ENCODE results near the gene ITPR3.

DNA sequence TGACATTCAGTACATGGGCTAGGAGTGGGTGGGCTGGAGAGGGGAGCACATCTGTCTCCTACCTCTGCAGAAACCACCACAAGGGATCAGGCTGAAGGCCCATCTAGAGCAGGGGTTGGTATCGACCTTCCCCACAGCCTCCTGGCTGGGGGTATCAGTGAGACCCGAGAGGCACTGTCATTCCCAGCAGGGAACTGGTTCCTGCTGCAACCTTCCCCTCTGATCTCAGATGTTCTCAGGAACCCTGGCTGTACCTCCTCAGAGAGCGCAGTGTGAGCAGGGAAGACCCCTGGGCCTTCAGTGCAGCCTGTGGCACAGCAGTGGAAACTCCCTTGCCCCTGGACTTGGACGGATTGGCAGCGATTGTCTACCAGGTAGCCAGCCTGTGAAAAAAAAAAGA is 117.8 kb downstream of the ITPR3 start:
- TF ChIP-seq, protein P1, sequence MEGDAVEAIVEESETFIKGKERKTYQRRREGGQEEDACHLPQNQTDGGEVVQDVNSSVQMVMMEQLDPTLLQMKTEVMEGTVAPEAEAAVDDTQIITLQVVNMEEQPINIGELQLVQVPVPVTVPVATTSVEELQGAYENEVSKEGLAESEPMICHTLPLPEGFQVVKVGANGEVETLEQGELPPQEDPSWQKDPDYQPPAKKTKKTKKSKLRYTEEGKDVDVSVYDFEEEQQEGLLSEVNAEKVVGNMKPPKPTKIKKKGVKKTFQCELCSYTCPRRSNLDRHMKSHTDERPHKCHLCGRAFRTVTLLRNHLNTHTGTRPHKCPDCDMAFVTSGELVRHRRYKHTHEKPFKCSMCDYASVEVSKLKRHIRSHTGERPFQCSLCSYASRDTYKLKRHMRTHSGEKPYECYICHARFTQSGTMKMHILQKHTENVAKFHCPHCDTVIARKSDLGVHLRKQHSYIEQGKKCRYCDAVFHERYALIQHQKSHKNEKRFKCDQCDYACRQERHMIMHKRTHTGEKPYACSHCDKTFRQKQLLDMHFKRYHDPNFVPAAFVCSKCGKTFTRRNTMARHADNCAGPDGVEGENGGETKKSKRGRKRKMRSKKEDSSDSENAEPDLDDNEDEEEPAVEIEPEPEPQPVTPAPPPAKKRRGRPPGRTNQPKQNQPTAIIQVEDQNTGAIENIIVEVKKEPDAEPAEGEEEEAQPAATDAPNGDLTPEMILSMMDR (IDR thresholded peaks at IDR 0.05; ENCODE audit: low read depth, low read length, missing input control) = no peak
- TF ChIP-seq YY1 (IDR thresholded peaks at IDR 0.05) = no peak
- TF ChIP-seq TAF1 (conservative IDR thresholded peaks at IDR 0.05) = no peak
- no peak for TF ChIP-seq JUND (IDR thresholded peaks at IDR 0.05)
- no peak for TF ChIP-seq GABPA (IDR thresholded peaks at IDR 0.05 in 1 of 2, conservative IDR thresholded peaks at IDR 0.05 in 1 of 2)
- TF ChIP-seq REST (IDR thresholded peaks at IDR 0.05) = no peak
